SK-N-SH (cell line): Measurements from ENCODE around the gene DRD4.

Experiments used
- CHD2 ChIP-seq: fragments of 150-350 bp; IDR thresholded peaks from 2 replicates; pipeline ENCODE4 v1.6.1; 2018; ENCODE audit warnings: low read length; ENCODE audit not compliant: partially characterized antibody
- CTCF ChIP-seq: fragments of 200-600 bp; sonication (generic); IDR thresholded peaks from 2 replicates; pipeline ENCODE4 v1.6.1; 2017; ENCODE audit warnings: antibody characterized with exemption, mild to moderate bottlenecking, moderate library complexity
- FOXM1 ChIP-seq: IDR thresholded peaks from 2 replicates; pipeline ENCODE4 v1.4.0; 2012; ENCODE audit warnings: low read depth, mild to moderate bottlenecking
- GATA2 ChIP-seq: sonication (generic); formaldehyde crosslinking; IDR thresholded peaks from 2 replicates; pipeline ENCODE4 v1.5.0; 2020; ENCODE audit warnings: mild to moderate bottlenecking, missing genetic modification reagents
- IRF3 ChIP-seq: fragments of 150-350 bp; IDR thresholded peaks from 2 replicates; pipeline ENCODE4 v1.6.1; 2016; ENCODE audit warnings: mild to moderate bottlenecking, low read depth, low read length
- MAX ChIP-seq: IDR thresholded peaks from 2 replicates; pipeline ENCODE4 v1.4.0; 2012; ENCODE audit warnings: low read depth
- PBX3 ChIP-seq: IDR thresholded peaks from 2 replicates; pipeline ENCODE4; 2012
- POLR2AphosphoS5 ChIP-seq: IDR thresholded peaks from 2 replicates; pipeline ENCODE4 v1.6.1; 2012; ENCODE audit warnings: low read depth, low read length
- RAD21 ChIP-seq: IDR thresholded peaks from 2 replicates; pipeline ENCODE4 v1.6.1; 2012; ENCODE audit warnings: mild to moderate bottlenecking, low read length
- SMC3 ChIP-seq: IDR thresholded peaks from 2 replicates; pipeline ENCODE4 v1.6.1; 2012; ENCODE audit warnings: low read depth, low read length, improper control_type of control experiment
- TCF12 ChIP-seq: IDR thresholded peaks from 2 replicates; pipeline ENCODE4 v1.4.0; 2012
- TEAD4 ChIP-seq: IDR thresholded peaks from 2 replicates; pipeline ENCODE4 v1.4.0; 2012; ENCODE audit warnings: mild to moderate bottlenecking, borderline replicate concordance; ENCODE audit not compliant: insufficient read depth
- USF1 ChIP-seq: IDR thresholded peaks from 2 replicates; pipeline ENCODE4 v1.4.0; 2012; ENCODE audit warnings: low read depth, borderline replicate concordance
- YY1 ChIP-seq: IDR thresholded peaks from 2 replicates; pipeline ENCODE4 v1.4.0; 2012; ENCODE audit warnings: low read depth, mild to moderate bottlenecking

- TF ChIP-seq YY1 (no peak), CTCF (no peak), CHD2 (no peak), FOXM1 (no peak), POLR2AphosphoS5 (no peak), GATA2 (CRISPR knock-in tag) (no peak), RAD21 (no peak), IRF3 (no peak), TEAD4 (no peak), PBX3 (no peak), MAX (no peak), TCF12 (no peak), SMC3 (no peak), USF1 (no peak)
Measured at GRCh38 chr11:637593-638521, 788 bp downstream of the DRD4 start.
